Measurements from ENCODE around the gene CNPY1.

- TF ChIP-seq POLR2A (IDR thresholded peaks at IDR 0.05) (no peak), CTCF (IDR thresholded peaks at IDR 0.05) (no peak), EP300 (IDR thresholded peaks at IDR 0.05) (no peak)
Measured at GRCh38 chr7:155538293-155538692, 8.1 kb downstream of the CNPY1 start.
